Measurements from ENCODE around the gene USP34.
"Not testable (repeated sequence)": the region's sequence is repeated elsewhere in the genome, so short reads cannot be mapped to it uniquely, and the experiment has no call there.

Gene USP34

GRCh38 chr2:61398413-61398812 lies 72.5 kb downstream of the USP34 start (continued):
- TF ChIP-seq PRDM2 (tag by site-specific recombination; IDR thresholded peaks at IDR 0.05; ENCODE audit: borderline replicate concordance) (no peak), KLF17 (tag by site-specific recombination; IDR thresholded peaks at IDR 0.05) (no peak), ZNF580 (tag by site-specific recombination; IDR thresholded peaks at IDR 0.05) (no peak), PRDM1 (tag by site-specific recombination; IDR thresholded peaks at IDR 0.05) (peak; percentile 88), ZNF792 (tag by site-specific recombination; IDR thresholded peaks at IDR 0.05) (no peak), ZNF202 (tag by site-specific recombination; IDR thresholded peaks at IDR 0.05; ENCODE audit: borderline replicate concordance) (peak; percentile 82), KLF1 (tag by site-specific recombination; IDR thresholded peaks at IDR 0.05) (no peak)

GRCh38 chr2:61396005-61396404 lies 74.9 kb downstream of the USP34 start:
- Histone ChIP-seq H3K4me3 (ENCODE audit: low read depth, low read length) (no peak overlapping the region), H3K36me3 (ENCODE audit: control insufficient read depth in 2 of 2, insufficient read depth in 1 of 2, low read length in 2 of 2) (peaks cover 14 to 17% of the 10 kb centered on the region in 2 experiments), H3K27ac (ENCODE audit: extremely low read depth, low read depth, low read length) (no peak overlapping the region), H3K9me3 (ENCODE audit: control insufficient read depth, insufficient read depth, low read depth, low read length) (no peaks in the 10 kb centered on the region), H3K4me1 (ENCODE audit: control insufficient read depth, insufficient read depth, low read length) (no peaks in the 10 kb centered on the region)
- POLR2A ChIA-PET: no interaction called here
- TF ChIP-seq ZNF16 (tag by site-specific recombination; IDR thresholded peaks at IDR 0.05; ENCODE audit: low read depth) (no peak), ZNF366 (tag by site-specific recombination; conservative IDR thresholded peaks at IDR 0.05) (no peak), ZBTB6 (tag by site-specific recombination; IDR thresholded peaks at IDR 0.05) (no peak), ZNF449 (tag by site-specific recombination; IDR thresholded peaks at IDR 0.05) (no peak), ZNF121 (tag by site-specific recombination; IDR thresholded peaks at IDR 0.05) (no peak), ZNF174 (tag by site-specific recombination; IDR thresholded peaks at IDR 0.05) (no peak), ZSCAN4 (tag by site-specific recombination; IDR thresholded peaks at IDR 0.05) (no peak), ZNF529 (tag by site-specific recombination; IDR thresholded peaks at IDR 0.05; ENCODE audit: insufficient replicate concordance) (no peak), ZNF214 (tag by site-specific recombination; IDR thresholded peaks at IDR 0.05; ENCODE audit: borderline replicate concordance) (no peak), HOXA7 (CRISPR knock-in tag; IDR thresholded peaks at IDR 0.05; ENCODE audit: borderline replicate concordance) (no peak), ZSCAN18 (tag by site-specific recombination; IDR thresholded peaks at IDR 0.05) (no peak), GLIS2 (tag by site-specific recombination; IDR thresholded peaks at IDR 0.05) (no peak)
- CTCF ChIA-PET: no interaction called here

GRCh38 chr2:61387588-61387987 lies 83.3 kb downstream of the USP34 start:
- H3K4me1 ChIP-seq (ENCODE audit: control insufficient read depth, insufficient read depth, low read length); H3K9me3 ChIP-seq (ENCODE audit: control insufficient read depth, insufficient read depth, low read depth, low read length); H3K27ac ChIP-seq (ENCODE audit: extremely low read depth, low read depth, low read length); H3K4me3 ChIP-seq (ENCODE audit: low read depth, low read length): not testable (repeated sequence)
- POLR2A ChIA-PET: interaction anchor here (0.6 kb wide), 1 partner anchor 479 kb away, joined by 3 read pairs; no protein-coding TSS in a partner anchor
- H3K36me3 ChIP-seq (ENCODE audit: control insufficient read depth in 2 of 2, insufficient read depth in 1 of 2, low read length in 2 of 2): peaks cover 9 to 17% of the 10 kb centered on the region in 2 experiments
- CTCF ChIA-PET: interaction anchor here (0.6 kb wide), 1 partner anchor 235 kb away, joined by 3 read pairs; no protein-coding TSS in a partner anchor
